GM18951 (cell line): Measurements from ENCODE around the gene NLRC5.

ENCODE experiments used
- POLR2A ChIP-seq: IDR thresholded peaks from 4 replicates; pipeline ENCODE4 v1.6.1; 2011; ENCODE audit warnings: mild to moderate bottlenecking; ENCODE audit not compliant: insufficient read length, insufficient read depth; ENCODE audit errors: extremely low read depth
- in situ Hi-C: fragments of 300-500 bp; cut with MboI; formaldehyde crosslinking; loops from one replicate; pipeline ENCODE4 v1.12.0; 2022; ENCODE audit warnings: low sequenced_read_pairs, mixed read lengths, inconsistent platforms; ENCODE audit not compliant: unreplicated experiment

The NLRC5 gene

DNA sequence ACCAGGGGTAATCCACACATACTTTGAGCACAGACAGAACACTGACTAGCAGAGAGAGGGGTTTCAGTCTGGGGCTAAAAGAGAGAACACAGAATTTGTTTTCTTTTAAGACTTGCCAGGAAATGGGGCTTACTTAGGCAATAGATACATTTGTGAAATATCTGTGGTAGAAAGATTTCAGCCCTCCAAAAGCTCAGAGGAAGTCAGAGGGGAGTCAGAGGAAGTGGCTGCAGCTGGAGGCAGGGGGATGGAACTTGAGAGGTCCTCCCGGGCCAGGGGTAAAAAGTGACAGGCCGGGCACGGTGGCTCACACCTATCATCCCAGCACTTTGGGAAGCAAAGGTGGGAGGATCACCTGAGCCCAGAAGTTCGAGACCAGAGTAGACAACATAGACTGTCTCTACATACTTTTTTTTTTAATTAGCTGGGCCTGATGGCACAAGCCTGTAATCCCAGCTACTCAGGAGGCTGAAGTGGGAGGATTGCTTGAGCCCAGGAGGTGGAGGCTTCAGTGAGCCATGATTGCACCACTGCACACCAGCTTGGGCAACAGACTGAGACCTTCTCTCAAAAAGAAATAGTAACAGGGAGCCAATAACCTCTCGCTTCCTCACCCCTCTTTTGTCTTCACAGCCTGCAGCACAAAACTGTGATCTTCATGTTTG lies 49.9 kb downstream of the NLRC5 start:
- no peak for TF ChIP-seq POLR2A
- in situ Hi-C loops = no loop called here

GRCh38 chr16:57041182-57042156 lies 52.1 kb downstream of the NLRC5 start:
- peak; percentile 29 for TF ChIP-seq POLR2A
- in situ Hi-C loops = no loop called here

DNA sequence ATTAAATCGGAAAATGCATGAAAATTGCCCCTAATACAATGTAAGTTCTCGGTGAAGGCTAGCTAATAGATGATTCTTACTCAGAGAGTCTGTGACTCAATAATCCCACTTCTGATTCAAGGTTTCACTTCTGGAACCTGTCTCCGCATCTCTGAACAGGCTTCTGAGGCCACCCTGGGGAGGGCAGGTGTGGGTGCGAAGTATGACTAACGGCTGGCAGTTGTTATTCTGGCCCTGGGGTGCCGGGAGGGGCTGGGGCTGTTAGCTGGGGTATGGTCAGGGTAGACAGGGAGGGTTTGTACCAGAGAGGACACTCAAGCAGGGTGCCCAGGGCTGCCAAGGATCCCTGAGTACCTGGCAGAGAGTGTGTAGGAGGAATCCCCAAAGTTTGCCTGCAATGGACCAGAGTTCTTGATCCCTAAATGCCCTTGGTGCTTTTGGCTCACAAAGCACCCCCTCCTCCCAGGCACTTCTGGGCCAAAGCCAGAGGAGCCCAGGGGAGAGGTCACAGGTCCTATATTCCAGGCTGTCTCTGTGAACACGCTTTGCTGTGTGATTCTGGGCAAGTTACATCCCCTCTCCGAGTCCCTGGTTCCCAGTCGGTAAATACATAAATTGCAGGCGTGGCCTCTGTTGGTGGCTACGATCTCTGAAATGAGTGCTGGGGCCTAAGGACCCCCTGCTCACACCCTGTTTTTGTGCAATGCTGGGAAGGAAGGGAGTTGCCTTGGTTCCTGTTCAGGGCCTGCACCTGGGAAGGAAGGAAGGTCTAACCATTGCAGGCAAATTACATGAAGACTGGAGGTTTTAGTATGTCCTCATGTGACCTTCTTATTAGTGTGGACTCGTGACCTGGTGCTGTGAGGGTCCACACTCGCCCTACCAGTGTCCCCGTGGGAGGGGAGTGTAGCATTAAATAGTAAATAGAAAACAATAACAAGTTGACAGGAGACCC lies 53.1 kb downstream of the NLRC5 start:
- TF ChIP-seq POLR2A = peak; percentile 29
- in situ Hi-C loops = no loop called here

DNA sequence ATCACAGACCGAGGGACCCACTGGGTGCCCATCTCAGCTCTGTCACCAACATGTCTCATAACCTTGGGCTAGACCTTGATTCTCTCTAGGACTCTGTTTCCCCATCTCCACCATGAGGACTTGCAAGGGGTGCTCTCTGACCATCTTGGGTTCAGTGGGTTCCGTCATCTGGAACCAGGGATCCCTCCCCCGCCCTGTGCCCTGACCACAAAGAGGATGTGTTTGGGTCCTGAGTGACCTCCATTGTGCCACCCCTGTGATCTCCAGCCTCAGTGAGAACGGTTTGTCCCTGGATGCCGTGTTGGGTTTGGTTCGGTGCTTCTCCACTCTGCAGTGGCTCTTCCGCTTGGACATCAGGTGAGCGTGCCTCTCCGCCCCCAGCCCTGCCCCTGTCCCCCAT lies 53.9 kb downstream of the NLRC5 start:
- in situ Hi-C loops = no loop called here
- no peak for TF ChIP-seq POLR2A

DNA sequence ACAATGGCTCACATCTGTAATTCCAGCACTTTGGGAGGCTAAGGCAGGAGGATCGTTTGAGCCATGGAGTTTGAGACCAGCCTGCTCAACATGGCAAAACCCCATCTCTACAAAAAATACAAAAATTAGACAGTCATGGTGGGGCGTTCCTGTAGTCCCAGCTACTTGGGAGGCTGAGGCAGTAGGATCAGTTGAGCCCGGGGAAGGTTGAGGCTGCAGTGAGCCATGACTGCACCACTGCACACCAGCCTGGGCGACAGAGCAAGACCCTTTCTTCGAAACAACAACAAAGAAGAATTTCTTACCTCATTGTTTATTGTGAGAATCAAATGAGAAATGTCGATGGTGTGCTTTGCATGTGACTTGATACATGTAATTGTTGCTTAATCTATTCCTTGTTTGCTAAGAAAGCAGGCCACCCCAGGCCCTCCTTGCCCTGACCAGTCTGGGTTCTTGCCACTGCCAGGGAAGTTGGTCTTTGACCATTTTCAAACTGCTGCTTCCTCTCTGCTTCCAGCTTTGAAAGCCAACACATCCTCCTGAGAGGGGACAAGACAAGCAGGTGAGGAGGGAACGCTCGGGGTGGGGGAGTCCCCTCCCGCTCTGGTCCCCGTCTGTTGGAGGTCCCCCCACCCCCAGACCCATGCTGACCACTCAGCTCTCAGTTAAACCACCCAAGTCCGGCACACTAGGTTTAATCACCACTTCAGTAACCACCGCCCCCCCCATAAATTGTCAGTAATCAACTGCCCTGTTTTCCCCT lies 55.8 kb downstream of the NLRC5 start:
- no peak for TF ChIP-seq POLR2A
- in situ Hi-C loops = loop anchor here (5.0 kb wide), 1 partner anchor 78 kb away; no protein-coding TSS in a partner anchor

GRCh38 chr16:57045694-57046381 lies 56.5 kb downstream of the NLRC5 start:
- peak; percentile 24 for TF ChIP-seq POLR2A
- in situ Hi-C loops = loop anchor here (5.0 kb wide), 1 partner anchor 79 kb away; no protein-coding TSS in a partner anchor

DNA sequence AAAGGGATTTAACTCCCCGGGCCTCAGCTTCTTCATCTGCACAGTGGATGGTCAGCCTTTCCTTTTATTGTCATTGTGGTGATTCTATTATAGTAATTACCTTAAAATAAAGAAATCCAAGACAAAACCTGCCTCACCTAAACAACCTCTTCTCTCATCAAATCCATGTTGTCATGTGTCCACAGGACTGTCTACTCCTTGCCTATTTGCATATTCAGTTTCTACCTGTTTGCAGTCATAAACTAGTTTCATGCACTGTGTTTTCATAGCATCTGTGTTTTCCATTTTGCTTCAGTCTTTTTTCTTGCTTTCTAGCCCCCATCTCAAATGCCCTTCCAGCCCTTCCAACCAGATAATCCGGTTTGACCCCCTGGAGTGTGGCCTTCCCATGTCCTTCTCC lies 58.7 kb downstream of the NLRC5 start:
- TF ChIP-seq POLR2A = no peak

GRCh38 chr16:57049678-57050077 lies 60.3 kb downstream of the NLRC5 start:
- peak; percentile 12 for TF ChIP-seq POLR2A
- in situ Hi-C loops = loop anchor here (5.0 kb wide), 1 partner anchor 82 kb away; no protein-coding TSS in a partner anchor

More for the DNA sequence above, 58.7 kb downstream of the NLRC5 start:
- in situ Hi-C loops = loop anchor here (5.0 kb wide), 1 partner anchor 81 kb away; no protein-coding TSS in a partner anchor

DNA sequence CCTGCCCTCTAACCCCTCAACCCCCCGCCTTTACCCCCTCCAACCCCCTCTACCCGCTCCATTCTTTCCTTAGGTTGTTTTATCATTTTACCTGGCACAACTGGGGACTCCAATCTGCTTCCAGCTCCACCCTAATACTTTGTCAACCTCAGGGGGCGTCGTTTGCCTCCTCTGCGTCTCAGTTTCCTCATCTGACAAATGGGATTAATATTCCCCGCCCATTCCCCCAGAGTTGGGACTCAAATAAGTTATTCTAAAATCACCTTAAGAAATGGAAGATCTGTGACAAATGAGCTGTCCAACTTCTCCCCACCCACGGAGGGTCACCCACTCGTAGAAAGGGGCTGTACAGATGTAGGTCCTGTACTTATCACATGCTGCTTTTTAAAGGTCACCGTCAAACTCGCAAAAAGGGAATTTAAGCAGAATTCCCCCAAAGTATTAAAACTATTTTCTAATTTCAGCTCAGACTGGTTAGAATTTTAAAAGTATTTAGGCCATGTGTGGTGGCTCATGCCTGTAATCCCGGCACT lies 62.4 kb downstream of the NLRC5 start:
- in situ Hi-C loops = no loop called here
- TF ChIP-seq POLR2A = no peak

DNA sequence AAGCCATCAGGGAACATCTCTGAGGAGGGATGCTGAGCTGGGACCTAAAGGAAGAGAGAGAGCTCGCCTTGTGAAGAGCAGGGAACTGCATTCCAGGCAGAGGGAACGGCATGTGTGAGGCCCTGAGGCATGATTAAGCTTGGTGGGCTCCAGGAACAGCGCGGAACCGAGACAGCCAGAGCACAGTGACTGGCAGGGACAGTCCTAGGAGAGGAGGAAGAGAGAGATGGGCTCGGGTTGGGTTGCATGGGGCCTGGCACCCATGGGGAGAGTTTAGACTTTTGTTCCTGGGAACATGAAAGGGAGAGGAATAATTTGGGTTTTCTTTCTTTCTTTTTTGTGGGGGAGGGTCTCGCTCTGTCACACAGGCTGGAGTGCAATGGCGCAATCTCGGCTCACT lies 63.8 kb downstream of the NLRC5 start:
- in situ Hi-C loops = no loop called here
- no peak for TF ChIP-seq POLR2A

DNA sequence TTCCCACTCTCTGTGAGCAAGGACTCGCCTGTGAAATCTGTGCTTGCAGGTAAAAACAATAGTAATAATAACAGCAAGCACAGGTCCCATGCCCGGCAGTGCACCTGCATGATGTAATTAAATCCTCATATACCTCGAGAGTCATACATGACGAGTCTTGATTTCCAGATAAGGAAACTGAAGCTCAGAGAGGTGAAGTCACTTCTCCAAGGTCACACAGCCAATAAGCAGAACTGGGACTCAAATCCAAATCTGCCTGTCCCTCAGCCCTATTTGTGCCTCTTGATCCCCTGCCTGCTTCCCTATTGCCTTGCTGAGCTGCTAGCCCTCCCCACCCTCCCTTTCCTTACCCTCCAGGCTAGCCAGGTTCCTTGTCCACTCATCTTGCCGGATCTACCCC lies 65.0 kb downstream of the NLRC5 start:
- no peak for TF ChIP-seq POLR2A
- in situ Hi-C loops = no loop called here
